ENCODE measurements around the gene PRCD. TPM values are rescaled to one million over a fixed set of nuclear protein-coding genes. Genes with fewer than 3 reads are reported as not detected.

Gene PRCD
- total and polyA plus RNA-seq, 3 donors from 2014 or later: 3.2 to 4.6 (median 3.8) TPM

DNA sequence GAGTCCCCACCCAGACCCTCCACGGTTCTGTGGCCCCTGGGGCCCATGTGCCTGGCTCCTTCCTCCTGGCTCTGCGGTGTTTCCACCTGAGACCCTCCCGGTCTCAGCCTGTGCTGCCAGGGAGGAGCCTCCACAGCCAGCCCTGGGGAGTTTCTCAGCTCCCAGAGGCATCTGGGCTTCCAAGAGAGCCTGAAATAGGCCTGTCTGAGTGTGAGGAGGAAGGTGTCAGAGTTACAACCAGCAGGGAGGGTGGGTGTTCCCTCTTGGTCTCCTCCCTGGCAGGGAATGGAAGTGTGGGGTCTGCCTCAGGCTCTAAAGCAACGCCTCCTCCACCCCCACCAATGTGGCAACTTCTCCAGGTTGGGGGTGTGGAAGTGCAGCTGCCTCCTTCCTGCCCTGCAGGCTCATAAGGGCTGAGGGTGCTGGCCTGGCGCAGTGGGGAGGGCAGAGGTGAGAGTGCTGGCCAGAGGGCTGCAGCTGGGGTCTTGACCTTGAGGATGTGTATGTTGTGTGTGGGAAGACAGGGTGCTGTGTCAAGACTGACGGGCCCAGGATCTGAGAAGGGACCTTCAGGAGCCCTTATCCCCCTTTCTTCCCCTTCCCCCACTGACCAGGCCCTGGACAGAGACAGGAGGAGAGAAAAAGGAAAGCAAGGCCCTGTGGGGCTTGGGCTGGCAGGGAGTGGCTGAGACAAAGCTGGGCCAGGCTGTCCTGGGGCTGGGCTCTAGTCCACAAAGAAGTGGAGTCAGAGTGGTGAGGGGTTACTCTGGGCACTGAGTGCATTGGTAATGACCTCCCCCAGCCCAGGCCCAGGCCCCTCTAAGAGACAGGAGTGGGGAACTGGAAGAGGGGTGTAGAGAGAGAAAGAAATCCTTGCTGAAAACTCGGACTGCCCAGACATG is 4.8 kb upstream of the PRCD start:
- Histone ChIP-seq H3K36me3 (ENCODE audit: low read depth, missing control alignments) (no peaks in the 10 kb centered on the region), H3K4me3 (no peak overlapping the region), H3K4me1 (peaks cover 28% of the 10 kb centered on the region), H3K27me3 (no peaks in the 10 kb centered on the region), H3K9me3 (no peaks in the 10 kb centered on the region), H3K27ac (no peak overlapping the region)
- intact Hi-C loops (cut with DNase I; ENCODE audit: low total_unique reads): no loop called here
- TF ChIP-seq POLR2A (IDR thresholded peaks at IDR 0.05): no peak
- TF ChIP-seq, protein P1, sequence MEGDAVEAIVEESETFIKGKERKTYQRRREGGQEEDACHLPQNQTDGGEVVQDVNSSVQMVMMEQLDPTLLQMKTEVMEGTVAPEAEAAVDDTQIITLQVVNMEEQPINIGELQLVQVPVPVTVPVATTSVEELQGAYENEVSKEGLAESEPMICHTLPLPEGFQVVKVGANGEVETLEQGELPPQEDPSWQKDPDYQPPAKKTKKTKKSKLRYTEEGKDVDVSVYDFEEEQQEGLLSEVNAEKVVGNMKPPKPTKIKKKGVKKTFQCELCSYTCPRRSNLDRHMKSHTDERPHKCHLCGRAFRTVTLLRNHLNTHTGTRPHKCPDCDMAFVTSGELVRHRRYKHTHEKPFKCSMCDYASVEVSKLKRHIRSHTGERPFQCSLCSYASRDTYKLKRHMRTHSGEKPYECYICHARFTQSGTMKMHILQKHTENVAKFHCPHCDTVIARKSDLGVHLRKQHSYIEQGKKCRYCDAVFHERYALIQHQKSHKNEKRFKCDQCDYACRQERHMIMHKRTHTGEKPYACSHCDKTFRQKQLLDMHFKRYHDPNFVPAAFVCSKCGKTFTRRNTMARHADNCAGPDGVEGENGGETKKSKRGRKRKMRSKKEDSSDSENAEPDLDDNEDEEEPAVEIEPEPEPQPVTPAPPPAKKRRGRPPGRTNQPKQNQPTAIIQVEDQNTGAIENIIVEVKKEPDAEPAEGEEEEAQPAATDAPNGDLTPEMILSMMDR (IDR thresholded peaks at IDR 0.05): no peak
- no peak for DNase-seq
- WGBS, 2 donors: 68 to 81% methylated on average over 3 to 6 of the region's 7 CpGs

DNA sequence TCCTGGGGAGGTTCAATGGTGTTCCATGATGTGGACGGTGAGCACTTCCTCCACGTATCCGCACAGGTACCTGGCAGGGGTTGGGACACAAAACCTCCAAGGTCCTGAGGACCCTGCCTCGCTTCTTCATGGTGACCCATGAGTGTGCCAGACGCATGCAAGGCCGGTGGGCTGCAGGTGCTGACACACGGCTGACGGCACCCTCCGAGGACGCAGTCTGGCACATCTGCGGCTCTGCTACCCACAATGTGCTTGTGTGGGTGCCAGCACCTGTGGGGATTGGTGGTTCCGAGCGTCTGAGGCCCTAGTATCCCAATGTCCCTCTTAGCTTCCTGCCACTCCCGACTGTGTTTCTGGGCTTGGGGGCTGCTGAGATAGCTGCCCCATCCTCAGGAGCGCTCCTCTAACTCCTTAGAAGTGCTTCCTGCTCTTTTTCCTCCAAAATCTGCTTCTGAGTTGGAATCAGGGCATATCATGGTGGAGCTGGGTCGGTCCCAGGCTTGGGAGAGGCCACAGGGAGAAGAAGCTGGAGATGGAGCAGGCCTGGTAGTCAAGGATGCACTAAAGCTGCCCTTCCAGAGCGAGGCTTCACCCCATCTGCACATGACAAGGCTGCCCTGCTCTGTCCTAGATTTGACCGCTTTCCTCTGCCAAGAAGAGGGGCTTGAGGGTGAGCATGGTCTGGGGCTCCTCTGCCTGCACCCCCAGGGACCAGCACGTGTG is 3.9 kb upstream of the PRCD start:
- TF ChIP-seq, protein P1 (IDR thresholded peaks at IDR 0.05): no peak
- no peak for TF ChIP-seq POLR2A (IDR thresholded peaks at IDR 0.05)
- DNase-seq: no peak
- 76 to 88% methylated on average over 14 to 19 of the region's 19 CpGs for WGBS, 2 donors
- no peaks in the 10 kb centered on the region for H3K36me3 ChIP-seq (ENCODE audit: low read depth, missing control alignments)
- peaks cover 26% of the 10 kb centered on the region for H3K4me1 ChIP-seq
- H3K4me3 ChIP-seq: no peak overlapping the region
- H3K27ac ChIP-seq: peak overlapping the region; percentile 11 to 81
- no peaks in the 10 kb centered on the region for H3K27me3 ChIP-seq
- intact Hi-C loops (cut with DNase I; ENCODE audit: low total_unique reads): no loop called here
- H3K9me3 ChIP-seq: no peaks in the 10 kb centered on the region

DNA sequence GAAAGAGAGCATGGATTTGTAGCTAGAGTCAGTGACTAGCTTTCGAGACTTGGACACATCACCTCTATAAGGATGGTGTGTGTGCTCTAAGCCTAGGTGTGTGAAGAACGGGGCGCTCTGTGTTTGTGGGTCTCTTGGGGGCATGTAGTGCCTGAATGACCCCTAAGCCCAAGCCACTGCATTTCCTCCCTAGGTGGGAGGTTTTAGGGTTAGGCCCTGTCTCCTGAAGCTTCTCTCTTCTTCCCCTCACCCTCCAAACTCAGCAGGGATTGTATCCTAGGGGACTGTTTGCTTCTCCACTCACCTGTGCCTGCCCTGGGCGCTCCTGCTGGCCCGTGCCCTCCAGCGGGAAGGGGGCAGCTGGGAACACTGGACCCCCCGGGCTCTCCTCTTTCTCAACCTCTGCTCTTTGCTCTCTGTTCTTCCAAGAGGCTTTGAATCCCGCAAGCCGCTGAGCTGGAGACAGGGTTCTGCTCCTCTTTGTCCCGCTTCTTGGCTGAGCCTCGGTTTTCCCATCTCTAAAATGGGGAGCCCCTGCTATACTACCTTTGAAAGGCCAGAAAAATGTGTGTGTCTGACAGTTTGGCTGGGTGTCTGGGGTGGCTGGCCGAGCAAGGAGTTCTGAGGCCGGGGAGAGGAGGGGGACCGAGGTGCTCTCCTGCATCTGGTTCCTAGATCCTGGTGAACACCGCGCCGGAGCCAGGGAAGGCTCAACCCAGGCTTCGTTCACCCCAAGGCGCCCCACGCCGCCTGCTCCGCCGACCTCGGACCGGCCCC is 3.1 kb upstream of the PRCD start:
- Histone ChIP-seq H3K4me3 (peak overlapping the region in 1 of 2 donors; percentile 50), H3K9me3 (no peaks in the 10 kb centered on the region), H3K36me3 (ENCODE audit: low read depth, missing control alignments) (no peaks in the 10 kb centered on the region), H3K4me1 (peaks cover 25% of the 10 kb centered on the region), H3K27ac (peak overlapping the region; percentile 11 to 81), H3K27me3 (no peaks in the 10 kb centered on the region)
- WGBS, 2 donors: 29 to 47% methylated on average over 22 to 25 of the region's 25 CpGs
- TF ChIP-seq POLR2A (IDR thresholded peaks at IDR 0.05): no peak
- TF ChIP-seq, protein P1 (IDR thresholded peaks at IDR 0.05): no peak
- no peak for DNase-seq
- intact Hi-C loops (cut with DNase I; ENCODE audit: low total_unique reads): no loop called here

GRCh38 chr17:76537288-76537577 is 2.6 kb upstream of the PRCD start:
- intact Hi-C loops (cut with DNase I; ENCODE audit: low total_unique reads): no loop called here
- TF ChIP-seq POLR2A (IDR thresholded peaks at IDR 0.05): no peak
- TF ChIP-seq, protein P1 (IDR thresholded peaks at IDR 0.05): no peak
- DNase-seq: peak; percentile 65
- no peaks in the 10 kb centered on the region for H3K27me3 ChIP-seq
- no peaks in the 10 kb centered on the region for H3K36me3 ChIP-seq (ENCODE audit: low read depth, missing control alignments)
- H3K4me1 ChIP-seq: peaks cover 25% of the 10 kb centered on the region
- H3K27ac ChIP-seq: peak overlapping the region in 1 of 2 donors; percentile 81
- 0 to 3% methylated on average over 2 to 26 of the region's 26 CpGs for WGBS, 2 donors
- H3K9me3 ChIP-seq: no peaks in the 10 kb centered on the region
- H3K4me3 ChIP-seq: peak overlapping the region in 1 of 2 donors; percentile 50

Measured in testis (tissue), 3 donors.